Hepatocyte (in vitro differentiated cells): ENCODE data around the gene TEKT2. TPM values are rescaled to one million over a fixed set of nuclear protein-coding genes. Genes with fewer than 3 reads are reported as not detected.

Source experiments
- DNase-seq: peaks from one replicate; pipeline ENCODE4 v3.0.0-alpha.2; 2016; ENCODE audit warnings: low spot score
- H2AFZ ChIP-seq: fragments of 200-600 bp; sonication (generic); 2 replicates; pipeline ENCODE4 v1.6.0; 2016; ENCODE audit warnings: antibody characterized with exemption, mild to moderate bottlenecking
- H3K27ac ChIP-seq: fragments of 200-600 bp; sonication (generic); 2 replicates; pipeline ENCODE4 v1.5.1; 2016; ENCODE audit warnings: mild to moderate bottlenecking
- H3K27me3 ChIP-seq: fragments of 200-600 bp; sonication (generic); 2 replicates; pipeline ENCODE4 v1.6.1; 2016
- H3K36me3 ChIP-seq: fragments of 200-600 bp; sonication (generic); replicated peaks from 2 replicates; pipeline ENCODE4 v1.5.1; 2016; ENCODE audit warnings: low read depth; ENCODE audit not compliant: insufficient read depth
- H3K4me1 ChIP-seq: fragments of 200-600 bp; sonication (generic); 2 replicates; pipeline ENCODE4 v1.5.1; 2016; ENCODE audit warnings: mild to moderate bottlenecking, moderate library complexity; ENCODE audit not compliant: insufficient read depth
- H3K4me2 ChIP-seq: fragments of 200-600 bp; sonication (generic); 2 replicates; pipeline ENCODE4 v1.6.0; 2016
- H3K4me3 ChIP-seq: fragments of 200-600 bp; sonication (generic); 2 replicates; pipeline ENCODE4 v1.5.1; 2016; ENCODE audit warnings: mild to moderate bottlenecking
- H3K79me2 ChIP-seq: fragments of 200-600 bp; sonication (generic); 2 replicates; pipeline ENCODE4 v1.6.0; 2017; ENCODE audit warnings: mild to moderate bottlenecking
- H3K9me2 ChIP-seq: fragments of 200-600 bp; sonication (generic); replicated peaks from 2 replicates; pipeline ENCODE4 v1.6.0; 2017; ENCODE audit warnings: mild to moderate bottlenecking; ENCODE audit not compliant: insufficient read depth
- H3K9me3 ChIP-seq: fragments of 200-600 bp; sonication (generic); 2 replicates; pipeline ENCODE4 v1.5.1; 2016; ENCODE audit warnings: low read depth, mild to moderate bottlenecking
- H4K20me1 ChIP-seq: fragments of 200-600 bp; sonication (generic); 2 replicates; pipeline ENCODE4 v1.6.0; 2016; ENCODE audit warnings: mild to moderate bottlenecking; ENCODE audit not compliant: insufficient read depth, poor library complexity, severe bottlenecking
- EZH2 ChIP-seq: fragments of 200-600 bp; sonication (generic); IDR thresholded peaks from 2 replicates; pipeline ENCODE4 v1.6.1; 2016; ENCODE audit warnings: antibody characterized with exemption, mild to moderate bottlenecking, borderline replicate concordance
- EZH2phosphoT487 ChIP-seq: fragments of 200-600 bp; sonication (generic); IDR thresholded peaks from one replicate; pipeline ENCODE4 v1.6.1; 2018; ENCODE audit warnings: antibody characterized with exemption, mild to moderate bottlenecking, low read depth, moderate library complexity; ENCODE audit not compliant: unreplicated experiment, severe bottlenecking
- WGBS: methylation state at CpG from one replicate; pipeline ENCODE4 v1.1.6; 2016; ENCODE audit warnings: low lambda C conversion rate; ENCODE audit errors: missing lambda C conversion rate; 5-methylcytosine and 5-hydroxymethylcytosine counted together
- polyA plus RNA-seq: library from polyadenylated mRNA; unstranded; fragments of >200 nt; fragmentation: Nextera tagmentation; extraction: Ambion mirVana; gene quantifications from 2 replicates; pipeline ENCODE4 v1.2.1, GENCODE V29; 2016
- total RNA-seq: library from RNA; depleted of rRNA; stranded (reverse); fragments of >200 nt; gene quantifications from 2 replicates; pipeline ENCODE4 v1.2.3, GENCODE V29; 2014
- TF ChIP-seq, protein P1 (sequence below): fragments of 200-600 bp; sonication (generic); IDR thresholded peaks from 2 replicates; pipeline ENCODE4 v1.5.1; 2016; ENCODE audit warnings: antibody characterized with exemption, mild to moderate bottlenecking; ENCODE audit not compliant: poor library complexity

TEKT2 gene
- total and polyA plus RNA-seq, 2 experiments from 2014 or later, result 1.1 to 1.4 TPM

DNA sequence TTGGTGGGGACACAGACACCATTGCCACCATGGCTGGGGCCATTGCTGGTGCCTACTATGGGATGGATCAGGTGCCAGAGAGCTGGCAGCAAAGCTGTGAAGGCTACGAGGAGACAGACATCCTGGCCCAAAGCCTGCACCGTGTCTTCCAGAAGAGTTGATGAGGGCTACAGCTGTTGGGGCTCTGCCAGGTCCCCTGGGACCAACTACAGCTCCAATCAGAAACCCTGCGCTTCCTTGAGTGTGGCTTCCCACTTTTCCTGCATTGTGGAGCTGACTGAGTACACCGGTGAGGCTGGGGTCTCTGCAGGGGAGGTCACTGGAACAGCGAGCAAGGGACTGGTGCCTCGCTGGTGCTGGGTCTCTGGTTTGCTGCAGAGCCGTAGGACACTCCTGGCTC is 9.3 kb downstream of the TEKT2 start:
- Histone ChIP-seq H4K20me1 (peaks cover 3% of the 10 kb centered on the region), H3K9me3 (no peaks in the 10 kb centered on the region), H3K79me2 (peaks cover 27% of the 10 kb centered on the region), H3K4me1 (peaks cover 14% of the 10 kb centered on the region), H3K27ac (no peak overlapping the region), H3K36me3 (no peaks in the 10 kb centered on the region), H3K9me2 (no peaks in the 10 kb centered on the region), H3K27me3 (no peaks in the 10 kb centered on the region), H3K4me3 (no peak overlapping the region), H2AFZ (no peak overlapping the region), H3K4me2 (no peak overlapping the region)
- WGBS, result 96% methylated on average over 7 of the region's 7 CpGs
- TF ChIP-seq, protein P1, sequence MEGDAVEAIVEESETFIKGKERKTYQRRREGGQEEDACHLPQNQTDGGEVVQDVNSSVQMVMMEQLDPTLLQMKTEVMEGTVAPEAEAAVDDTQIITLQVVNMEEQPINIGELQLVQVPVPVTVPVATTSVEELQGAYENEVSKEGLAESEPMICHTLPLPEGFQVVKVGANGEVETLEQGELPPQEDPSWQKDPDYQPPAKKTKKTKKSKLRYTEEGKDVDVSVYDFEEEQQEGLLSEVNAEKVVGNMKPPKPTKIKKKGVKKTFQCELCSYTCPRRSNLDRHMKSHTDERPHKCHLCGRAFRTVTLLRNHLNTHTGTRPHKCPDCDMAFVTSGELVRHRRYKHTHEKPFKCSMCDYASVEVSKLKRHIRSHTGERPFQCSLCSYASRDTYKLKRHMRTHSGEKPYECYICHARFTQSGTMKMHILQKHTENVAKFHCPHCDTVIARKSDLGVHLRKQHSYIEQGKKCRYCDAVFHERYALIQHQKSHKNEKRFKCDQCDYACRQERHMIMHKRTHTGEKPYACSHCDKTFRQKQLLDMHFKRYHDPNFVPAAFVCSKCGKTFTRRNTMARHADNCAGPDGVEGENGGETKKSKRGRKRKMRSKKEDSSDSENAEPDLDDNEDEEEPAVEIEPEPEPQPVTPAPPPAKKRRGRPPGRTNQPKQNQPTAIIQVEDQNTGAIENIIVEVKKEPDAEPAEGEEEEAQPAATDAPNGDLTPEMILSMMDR, result no peak
- TF ChIP-seq EZH2 (no peak), EZH2phosphoT487 (no peak)
- no peak for DNase-seq

DNA sequence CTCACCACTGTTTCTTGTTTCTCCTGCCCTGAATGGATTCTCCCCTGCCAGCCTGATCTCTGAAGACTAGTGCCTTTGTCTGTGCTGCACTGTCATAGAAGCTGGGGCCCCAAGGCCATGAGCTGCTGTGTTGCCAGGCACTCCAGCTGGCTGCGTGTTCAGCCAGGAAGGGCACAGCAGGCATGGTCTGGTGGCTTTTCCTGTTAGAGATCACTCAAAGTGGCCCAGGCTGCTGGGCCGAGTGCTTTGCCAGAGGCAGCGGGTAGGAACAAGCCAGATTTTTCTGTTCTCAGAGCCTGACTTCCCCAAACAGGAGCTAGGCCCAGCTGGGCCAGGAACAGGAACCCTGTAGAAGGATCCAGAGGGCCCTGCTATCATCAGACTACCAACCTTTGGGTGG is 10.0 kb downstream of the TEKT2 start:
- Histone ChIP-seq H3K4me1 (peaks cover 10% of the 10 kb centered on the region), H3K9me2 (no peaks in the 10 kb centered on the region), H3K79me2 (peaks cover 26% of the 10 kb centered on the region), H3K9me3 (no peaks in the 10 kb centered on the region), H3K4me2 (no peak overlapping the region), H3K27me3 (no peaks in the 10 kb centered on the region), H2AFZ (no peak overlapping the region), H3K36me3 (no peaks in the 10 kb centered on the region), H3K4me3 (no peak overlapping the region), H3K27ac (no peak overlapping the region), H4K20me1 (peaks cover 3% of the 10 kb centered on the region)
- TF ChIP-seq, protein P1, result no peak
- no peak for TF ChIP-seq EZH2phosphoT487
- WGBS, result 94% methylated on average over 3 of the region's 3 CpGs
- no peak for DNase-seq

DNA sequence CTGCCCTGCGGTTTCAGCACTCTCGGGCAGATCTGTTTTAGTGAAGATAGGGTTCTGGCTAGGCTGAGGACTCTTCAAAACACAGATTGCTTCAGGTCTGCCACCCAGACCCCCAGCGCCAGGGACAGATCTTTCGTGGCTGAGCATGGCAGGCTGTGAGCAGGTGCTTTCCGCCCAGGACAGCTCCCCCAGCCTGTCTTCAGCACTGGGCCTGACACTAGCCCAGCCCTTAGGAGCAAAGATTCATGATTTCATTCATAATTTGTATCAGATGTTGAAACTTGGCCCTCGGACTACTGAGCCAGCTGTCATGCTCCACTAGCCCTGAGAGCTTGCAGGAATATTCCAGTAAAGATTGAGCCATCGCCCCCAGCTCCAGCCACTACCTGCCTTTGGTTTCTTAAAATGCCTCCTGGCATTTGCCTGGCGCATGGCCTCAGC is 10.7 kb downstream of the TEKT2 start:
- Histone ChIP-seq H3K27me3 (no peaks in the 10 kb centered on the region), H3K79me2 (peaks cover 19% of the 10 kb centered on the region), H3K9me3 (no peaks in the 10 kb centered on the region), H3K4me3 (no peak overlapping the region), H3K4me2 (no peak overlapping the region), H3K9me2 (no peaks in the 10 kb centered on the region), H3K4me1 (peaks cover 8% of the 10 kb centered on the region), H3K36me3 (no peaks in the 10 kb centered on the region), H4K20me1 (peaks cover 3% of the 10 kb centered on the region), H3K27ac (no peak overlapping the region), H2AFZ (no peak overlapping the region)
- 88% methylated on average over 8 of the region's 8 CpGs for WGBS
- TF ChIP-seq, protein P1, result no peak
- TF ChIP-seq EZH2 (no peak), EZH2phosphoT487 (no peak)
- DNase-seq, result no peak
